GM12891 (cell line): ENCODE measurements around the gene SPRED3.

Source experiments
- POLR2A ChIP-seq: IDR thresholded peaks from 2 replicates; pipeline ENCODE4 v1.6.1; 2011; ENCODE audit warnings: low read depth, low read length, control low read depth
- POLR2AphosphoS5 ChIP-seq: IDR thresholded peaks from 2 replicates; pipeline ENCODE4 v1.6.1; 2011; ENCODE audit warnings: low read depth, low read length, control low read depth
- POU2F2 ChIP-seq: IDR thresholded peaks from 2 replicates; pipeline ENCODE4 v1.6.1; 2011; ENCODE audit warnings: low read depth, mild to moderate bottlenecking, control low read depth, low read length, moderate library complexity
- SPI1 ChIP-seq: IDR thresholded peaks from 2 replicates; pipeline ENCODE4 v1.6.1; 2011; ENCODE audit warnings: low read depth, low read length, control low read depth
- TAF1 ChIP-seq: IDR thresholded peaks from 2 replicates; pipeline ENCODE4 v1.6.1; 2011; ENCODE audit warnings: low read depth, low read length, control low read depth

DNA sequence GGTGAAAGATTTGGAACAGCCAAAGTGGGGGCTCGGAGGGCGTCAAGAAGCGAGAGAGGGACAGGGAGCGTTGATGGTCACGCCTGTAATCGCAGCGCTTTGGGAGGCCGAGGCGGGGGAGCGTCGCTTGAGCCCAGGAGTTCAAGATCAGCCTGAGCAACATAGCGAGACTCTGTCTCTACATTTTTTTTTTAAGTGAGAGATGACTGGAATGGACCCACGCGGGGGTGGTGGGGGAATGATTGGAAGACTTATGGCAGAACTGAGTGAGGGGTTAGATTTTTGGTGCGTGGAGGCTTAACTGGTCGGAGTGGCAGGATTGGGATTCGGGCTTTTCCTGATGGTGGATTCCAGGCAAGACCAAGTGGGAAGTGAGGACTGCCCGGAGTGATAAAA, 13.4 kb upstream of the SPRED3 start:
- TF ChIP-seq POLR2A (no peak), POLR2AphosphoS5 (no peak), TAF1 (no peak), POU2F2 (no peak), SPI1 (no peak)
